Thyroid gland (tissue), 4 donors: ENCODE measurements around the gene TMEM128. TPM values are rescaled to one million over a fixed set of nuclear protein-coding genes. Genes with fewer than 3 reads are reported as not detected.
"Not testable (repeated sequence)": the region's sequence is repeated elsewhere in the genome, so short reads cannot be mapped to it uniquely, and the experiment has no call there.

ENCODE experiments used
- DNase-seq, 2 donors: peaks; one replicate each; pipeline ENCODE4 v3.0.0-alpha.2; 2019
- H3K27ac ChIP-seq, 3 donors: fragments of 200-600 bp; sonication (generic); 1 replicate in 2 of 3; 2 replicates in 1 of 3; pipeline ENCODE4 v1.5.1; 2016 to 2019; ENCODE audit warnings: mild to moderate bottlenecking in 1 of 3, moderate library complexity in 1 of 3
- H3K27me3 ChIP-seq: fragments of 200-600 bp; sonication (generic); one replicate; pipeline ENCODE4 v1.5.1; 2019
- H3K36me3 ChIP-seq, 2 donors: fragments of 200-600 bp; sonication (generic); one replicate each; pipeline ENCODE4 v1.5.1; 2016 to 2019
- H3K4me1 ChIP-seq, 2 donors: fragments of 200-600 bp; sonication (generic); one replicate each; pipeline ENCODE4 v1.5.1; 2017 to 2019
- H3K4me3 ChIP-seq, 3 donors: fragments of 200-600 bp; sonication (generic); replicated peaks in 1 of 3; 1 replicate in 2 of 3; 2 replicates in 1 of 3; pipeline ENCODE4 v1.5.1; 2016; ENCODE audit warnings: mild to moderate bottlenecking in 1 of 3
- H3K9me3 ChIP-seq: fragments of 200-600 bp; sonication (generic); one replicate; pipeline ENCODE4 v1.5.1; 2017
- CTCF ChIP-seq, 6 experiments: fragments of 200-600 bp in 3 of 6; fragments of 450-650 bp in 3 of 6; sonication (generic) in 3 of 6; IDR thresholded peaks; one replicate each; pipeline ENCODE4 v1.5.1; 2016 to 2019; ENCODE audit warnings: antibody characterized with exemption in 6 of 6, mild to moderate bottlenecking in 2 of 6, inconsistent platforms in 1 of 6, moderate library complexity in 1 of 6
- POLR2A ChIP-seq, 2 donors: fragments of 450-650 bp; IDR thresholded peaks; one replicate each; pipeline ENCODE4 v1.6.1; 2017; ENCODE audit warnings: antibody characterized with exemption in 2 of 2, mild to moderate bottlenecking in 2 of 2, moderate library complexity in 1 of 2
- WGBS, 2 donors: methylation state at CpG; one replicate each; pipeline ENCODE4 v1.1.5; 2017; 5-methylcytosine and 5-hydroxymethylcytosine counted together
- intact Hi-C: fragments of 100-400 bp; cut with DNase I; formaldehyde crosslinking; loops from one replicate; pipeline ENCODE4 v1.15.1; 2023
- total RNA-seq, 4 donors: library from RNA; depleted of rRNA; stranded (reverse); fragments of >200 nt; gene quantifications; one replicate each; pipeline ENCODE4 v1.2.3, GENCODE V29; 2016

Gene TMEM128
- total RNA-seq, 4 donors from 2014 or later: 24.9 to 36.8 (median 33.5) TPM

GRCh38 chr4:4216648-4217047, 31.4 kb downstream of the TMEM128 start:
- TF ChIP-seq POLR2A (IDR thresholded peaks at IDR 0.05) (no peak), CTCF (IDR thresholded peaks at IDR 0.05) (no peak)
- H3K4me3 ChIP-seq: no peak overlapping the region
- DNase-seq: no peak
- no peaks in the 10 kb centered on the region for H3K4me1 ChIP-seq
- H3K27ac ChIP-seq: no peak overlapping the region
- no peaks in the 10 kb centered on the region for H3K27me3 ChIP-seq
- H3K9me3 ChIP-seq: no peaks in the 10 kb centered on the region
- intact Hi-C loops: no loop called here
- 72 to 81% methylated on average over 7 of the region's 7 CpGs for WGBS, 2 donors
- H3K36me3 ChIP-seq: no peaks in the 10 kb centered on the region

- H3K27ac ChIP-seq, intact Hi-C loops, H3K27me3 ChIP-seq, H3K4me3 ChIP-seq, DNase-seq, H3K9me3 ChIP-seq, H3K36me3 ChIP-seq, H3K4me1 ChIP-seq: not testable (repeated sequence)
- WGBS, 2 donors: 77 to 83% methylated on average over 4 of the region's 4 CpGs
Measured at GRCh38 chr4:4213674-4214073, 34.3 kb downstream of the TMEM128 start.

GRCh38 chr4:4206204-4206603, 41.8 kb downstream of the TMEM128 start:
- TF ChIP-seq CTCF (IDR thresholded peaks at IDR 0.05) (no peak), POLR2A (IDR thresholded peaks at IDR 0.05) (no peak)
- intact Hi-C loops: no loop called here
- Histone ChIP-seq H3K4me3 (no peak overlapping the region), H3K4me1 (no peaks in the 10 kb centered on the region), H3K36me3 (no peaks in the 10 kb centered on the region), H3K27me3 (peaks cover 4% of the 10 kb centered on the region), H3K9me3 (no peaks in the 10 kb centered on the region), H3K27ac (no peak overlapping the region)
- DNase-seq: no peak

GRCh38 chr4:4204401-4204745, 43.6 kb downstream of the TMEM128 start:
- Histone ChIP-seq H3K27ac (no peak overlapping the region), H3K9me3 (no peaks in the 10 kb centered on the region), H3K27me3 (peaks cover 4% of the 10 kb centered on the region), H3K36me3 (no peaks in the 10 kb centered on the region), H3K4me3 (no peak overlapping the region), H3K4me1 (no peaks in the 10 kb centered on the region)
- no peak for TF ChIP-seq POLR2A (IDR thresholded peaks at IDR 0.05)
- no peak for DNase-seq
- intact Hi-C loops: no loop called here
- 80 to 88% methylated on average over 3 of the region's 3 CpGs for WGBS, 2 donors

- H3K4me3 ChIP-seq: no peak overlapping the region
- no peak overlapping the region for H3K27ac ChIP-seq
- TF ChIP-seq CTCF (IDR thresholded peaks at IDR 0.05): no peak
- no peaks in the 10 kb centered on the region for H3K4me1 ChIP-seq
- 82 to 89% methylated on average over 10 of the region's 10 CpGs for WGBS, 2 donors
- H3K9me3 ChIP-seq: no peaks in the 10 kb centered on the region
- no peak for DNase-seq
- no peaks in the 10 kb centered on the region for H3K36me3 ChIP-seq
- peaks cover 4% of the 10 kb centered on the region for H3K27me3 ChIP-seq
- intact Hi-C loops: no loop called here
Measured at GRCh38 chr4:4203688-4204400, 44.2 kb downstream of the TMEM128 start.

GRCh38 chr4:4202510-4202909, 45.5 kb downstream of the TMEM128 start:
- WGBS, 2 donors: 81% methylated on average over 3 of the region's 4 CpGs; no CpG with 5 or more reads in 1 of the 2 donors
- Histone ChIP-seq H3K27me3 (peaks cover 4% of the 10 kb centered on the region), H3K9me3 (no peaks in the 10 kb centered on the region), H3K4me1 (no peaks in the 10 kb centered on the region), H3K4me3 (no peak overlapping the region), H3K27ac (no peak overlapping the region), H3K36me3 (no peaks in the 10 kb centered on the region)
- intact Hi-C loops: no loop called here
- no peak for TF ChIP-seq CTCF (IDR thresholded peaks at IDR 0.05)
- DNase-seq: no peak
